AML-193 (cell line): Measurements from ENCODE around the gene HIVEP2.

Source experiments
- DNase-seq, 2 experiments: peaks; one replicate each; lab custom pipeline; 2025; lab: John Stamatoyannopoulos, UW

The HIVEP2 gene

DNA sequence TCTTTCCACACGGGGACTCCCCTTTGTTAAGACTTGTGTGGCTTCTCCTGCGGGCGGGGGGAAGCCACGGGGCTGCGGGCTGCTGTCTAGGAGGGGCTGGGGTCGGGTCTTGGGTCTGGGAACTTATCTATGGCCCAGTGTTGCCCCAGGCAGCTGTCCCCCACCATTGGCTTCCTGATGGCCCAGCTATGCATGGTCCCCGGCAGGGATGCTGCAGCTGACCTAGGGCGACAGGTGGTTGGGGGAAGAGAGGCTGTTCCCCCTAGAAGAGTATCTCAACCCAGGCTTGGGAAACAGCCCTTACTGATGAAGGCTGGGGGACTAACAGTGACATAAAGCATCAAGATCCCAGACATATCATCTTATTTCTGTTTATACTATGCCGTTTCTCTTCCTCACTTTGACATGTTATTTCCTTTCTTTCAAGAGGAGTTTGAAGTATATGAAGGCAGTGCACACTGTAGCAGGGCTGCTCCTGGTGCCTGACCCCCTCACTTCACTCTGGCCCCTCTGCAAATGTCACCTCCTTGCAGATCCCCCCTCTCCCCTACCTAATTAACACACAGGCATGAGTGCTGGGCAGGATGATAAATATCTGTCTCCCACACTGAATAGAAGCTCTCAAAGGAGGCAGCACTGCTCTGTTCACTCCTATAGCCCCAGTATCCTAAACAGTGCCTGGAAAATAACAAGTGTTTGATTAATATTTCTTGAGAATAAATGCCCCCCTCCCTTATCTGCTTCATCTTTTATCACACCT, 87.0 kb downstream of the HIVEP2 start:
- no peak for DNase-seq

DNA sequence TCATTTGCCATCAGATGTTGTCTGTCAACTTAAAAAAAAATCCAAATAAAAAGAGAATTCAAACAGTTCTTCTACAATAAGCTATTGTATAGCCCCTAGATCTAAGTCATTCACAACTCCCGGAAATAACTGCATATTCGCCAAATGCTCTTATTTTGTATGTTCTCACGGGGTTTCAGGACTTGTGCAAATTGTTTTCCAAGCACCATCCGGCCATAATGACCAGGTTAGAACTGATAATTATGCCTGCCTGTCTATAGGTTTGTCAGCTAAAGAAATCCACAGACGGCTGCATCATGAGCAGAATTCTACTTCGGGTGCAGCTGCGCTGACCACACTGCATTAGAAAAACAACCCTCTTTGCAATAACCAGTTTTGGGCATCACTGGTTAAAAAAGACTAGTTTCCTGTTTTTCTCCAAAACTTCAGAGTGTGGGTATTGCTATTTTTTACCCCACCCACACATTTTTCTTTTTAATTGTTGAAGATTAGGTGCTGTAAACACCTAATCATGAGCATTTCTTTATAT, 87.7 kb downstream of the HIVEP2 start:
- DNase-seq: no peak

DNA sequence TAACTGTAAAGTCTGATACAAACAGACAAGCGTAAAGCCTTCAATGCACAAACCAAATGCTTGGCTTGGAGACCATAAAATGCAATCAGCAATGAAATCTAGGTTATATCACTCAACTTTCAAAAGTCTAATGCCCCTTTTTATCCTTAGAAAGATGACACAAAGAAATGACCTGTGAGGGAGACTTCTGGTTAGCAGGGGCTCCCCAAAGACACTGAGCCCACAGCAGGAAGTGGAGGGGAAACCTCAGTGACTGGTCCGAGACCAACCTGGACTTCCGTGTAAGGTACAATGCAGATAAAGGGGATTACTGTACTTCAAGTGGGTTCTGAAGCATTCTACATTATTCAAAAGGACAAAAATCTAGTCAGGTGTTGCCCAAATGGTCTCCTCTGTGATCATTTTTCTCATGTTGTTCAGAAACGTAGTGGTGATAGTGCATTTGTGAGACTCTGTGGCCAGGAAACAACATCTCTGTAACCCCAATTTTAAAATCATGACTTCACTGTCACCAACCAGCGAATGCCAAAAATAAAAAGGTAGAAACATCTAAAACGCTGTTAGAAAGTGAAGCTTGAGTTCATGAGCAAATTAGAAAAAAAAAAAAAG, 88.2 kb downstream of the HIVEP2 start:
- DNase-seq: no peak

DNA sequence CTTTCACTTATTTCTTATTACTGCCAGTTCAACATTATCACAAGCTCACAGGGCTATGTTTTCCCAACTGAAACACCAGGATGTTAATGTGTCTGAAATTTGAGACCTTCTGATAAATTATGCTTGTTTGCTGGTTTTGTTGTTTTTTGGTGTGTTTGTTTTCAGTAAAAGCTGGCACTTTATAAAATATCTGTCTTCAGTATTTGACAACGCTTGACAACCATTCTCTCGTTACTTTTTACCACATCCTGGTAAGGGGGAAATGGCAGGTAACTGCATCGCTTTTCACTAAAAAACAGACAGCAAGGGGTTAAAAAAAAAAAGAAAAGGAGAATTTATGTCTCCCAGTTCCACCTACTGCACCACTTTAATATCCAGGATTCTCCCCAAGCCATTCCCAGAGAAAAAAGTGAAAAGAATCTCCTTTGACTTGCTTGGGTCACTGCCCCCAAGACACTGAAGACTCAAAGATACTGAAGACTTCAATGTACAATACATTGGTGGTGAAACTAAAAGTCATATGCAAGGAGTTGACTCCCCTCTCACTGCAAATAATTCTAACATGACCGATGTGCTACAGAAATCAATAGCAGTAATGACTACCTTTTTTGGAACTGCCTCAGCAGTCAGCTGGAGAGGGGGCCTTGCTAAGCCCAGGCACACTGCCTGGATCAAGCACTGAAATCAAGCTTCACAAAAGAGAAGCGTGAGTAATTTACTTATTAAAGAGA, 88.9 kb downstream of the HIVEP2 start:
- no peak for DNase-seq

DNA sequence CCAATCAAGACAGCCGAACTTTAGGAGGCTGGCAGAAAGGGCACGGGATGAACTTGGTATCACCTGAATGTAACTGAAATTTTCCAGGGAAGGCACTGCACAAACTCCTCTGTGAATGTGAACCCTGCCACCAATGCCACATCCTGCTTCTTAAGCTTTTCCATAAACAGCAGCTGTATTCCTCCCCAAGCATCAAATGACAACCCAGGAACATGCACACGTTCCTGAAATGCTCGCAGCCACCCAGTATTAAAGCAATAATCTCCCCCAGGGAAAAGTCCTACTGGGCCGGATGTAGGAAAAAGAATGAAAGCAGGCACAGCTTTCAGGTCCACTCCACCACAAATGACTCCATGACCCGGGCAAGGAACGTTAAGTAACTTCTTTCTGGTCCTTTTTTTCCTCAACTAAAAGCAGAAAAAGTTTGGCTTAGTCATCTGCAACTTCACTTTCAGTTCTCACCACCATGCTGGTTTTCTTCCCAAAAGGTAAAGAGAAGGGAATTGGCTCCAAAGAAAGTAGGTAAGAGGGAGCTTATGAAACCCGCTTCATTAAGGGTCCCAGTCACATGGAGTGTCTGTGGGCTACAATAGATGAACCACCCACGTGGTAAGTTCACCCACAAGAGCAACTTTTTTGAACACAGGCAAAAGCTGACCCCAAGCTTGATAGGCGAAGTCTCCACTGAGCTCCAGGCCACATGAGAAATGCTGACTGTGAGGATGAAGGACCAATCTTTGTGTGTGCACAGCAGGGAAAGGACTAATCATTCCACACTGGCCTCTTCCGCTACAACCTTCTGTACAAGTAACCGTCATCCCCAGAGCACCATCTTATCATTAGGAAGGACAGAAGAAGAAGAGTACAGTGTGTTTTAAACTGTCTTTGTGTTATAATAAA, 90.1 kb downstream of the HIVEP2 start:
- DNase-seq: no peak

DNA sequence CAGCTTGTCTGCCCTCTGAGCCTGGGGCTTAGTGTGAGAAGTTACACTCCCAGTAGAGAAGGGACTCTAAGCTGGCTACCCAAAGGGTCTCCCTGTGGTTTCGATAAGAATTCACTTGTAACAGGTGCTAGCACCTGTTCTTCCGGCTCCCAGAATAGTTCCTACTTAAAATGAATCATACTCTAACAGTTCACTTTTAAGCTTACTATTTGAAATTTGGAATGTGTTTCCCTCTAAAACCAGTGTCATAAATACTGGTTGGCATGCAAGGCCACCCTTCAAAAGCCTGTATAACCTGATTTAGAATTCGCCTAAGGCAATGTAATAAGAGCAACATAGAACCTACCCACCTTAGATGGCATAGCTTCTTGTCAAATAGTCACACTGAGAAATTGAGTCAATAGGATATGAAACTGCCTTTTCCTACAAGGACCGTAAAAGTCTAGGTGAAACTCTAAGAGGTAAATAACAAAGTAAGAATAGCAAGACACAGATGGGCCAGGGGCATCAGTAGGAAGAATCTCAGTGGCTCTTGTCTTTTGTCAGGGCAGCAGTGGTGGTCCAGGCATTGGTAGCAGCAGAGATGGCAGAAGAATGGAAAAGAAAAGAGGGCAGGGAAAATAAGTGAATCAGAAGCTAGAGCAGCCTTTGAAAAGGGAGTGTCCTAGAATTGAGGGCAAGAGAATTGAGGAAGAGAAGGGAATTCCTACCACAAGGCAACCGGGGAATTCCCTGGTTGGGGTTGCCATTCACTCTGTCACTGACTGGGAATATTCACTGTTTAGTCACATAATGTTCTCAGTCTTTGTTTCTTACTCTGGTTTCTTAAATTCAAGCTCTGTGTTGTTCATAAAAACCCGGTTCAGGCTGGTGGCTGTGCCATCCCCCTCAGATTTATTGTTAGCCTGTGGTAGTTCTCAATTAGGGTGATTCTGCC, 91.5 kb downstream of the HIVEP2 start:
- no peak for DNase-seq

DNA sequence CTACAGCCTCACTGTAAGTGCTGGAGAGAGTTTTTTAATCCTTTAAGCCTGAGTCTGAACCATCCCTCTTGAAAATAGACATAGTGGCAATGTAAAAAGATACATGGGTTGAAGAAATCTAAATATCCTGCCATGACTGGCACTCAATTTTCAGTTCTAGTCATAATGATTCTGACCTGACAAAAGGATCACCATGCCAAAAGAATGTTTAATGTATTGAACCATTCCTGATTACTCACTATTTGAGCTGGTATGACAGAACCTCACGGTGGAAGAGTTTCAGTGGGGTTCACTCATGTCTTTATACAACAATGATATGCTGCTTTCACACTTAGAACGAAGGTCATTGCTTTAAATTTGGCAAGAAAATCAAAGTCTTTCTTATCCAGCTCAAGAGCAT, 93.4 kb downstream of the HIVEP2 start:
- DNase-seq: no peak

DNA sequence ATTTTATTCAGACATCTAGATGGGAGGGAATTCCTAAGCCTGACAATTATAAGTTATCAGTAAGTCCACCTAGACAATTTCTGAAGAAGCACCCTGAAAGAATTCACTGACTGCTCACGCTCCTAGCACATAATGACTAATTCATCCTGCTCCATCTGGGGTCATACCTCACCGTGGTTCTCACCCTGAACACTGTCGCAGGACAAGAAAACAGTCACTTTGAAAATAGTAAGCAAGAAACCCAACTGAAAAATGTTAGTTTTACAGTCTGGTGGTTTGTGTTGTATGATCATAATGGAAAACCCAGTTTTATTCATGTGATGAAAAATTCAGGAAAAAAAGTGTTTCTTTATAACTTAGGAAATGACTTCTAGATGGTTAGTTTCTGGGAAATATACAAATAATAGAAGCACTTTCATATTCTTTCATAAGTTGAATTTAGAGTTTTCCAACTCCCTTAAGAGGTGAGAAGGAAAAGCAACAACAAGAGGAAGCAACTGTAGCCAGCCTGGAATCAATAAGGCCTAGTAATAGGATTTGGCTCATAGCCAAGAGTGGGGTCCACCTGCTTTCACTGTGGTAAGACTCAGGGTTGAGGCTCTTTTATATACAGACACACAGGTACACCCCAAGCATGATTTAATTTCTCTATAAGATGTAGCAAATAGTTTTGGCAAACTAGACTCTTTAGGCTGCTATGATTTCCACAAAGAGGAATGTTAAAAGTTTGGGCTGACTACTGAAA, 94.1 kb downstream of the HIVEP2 start:
- no peak for DNase-seq

DNA sequence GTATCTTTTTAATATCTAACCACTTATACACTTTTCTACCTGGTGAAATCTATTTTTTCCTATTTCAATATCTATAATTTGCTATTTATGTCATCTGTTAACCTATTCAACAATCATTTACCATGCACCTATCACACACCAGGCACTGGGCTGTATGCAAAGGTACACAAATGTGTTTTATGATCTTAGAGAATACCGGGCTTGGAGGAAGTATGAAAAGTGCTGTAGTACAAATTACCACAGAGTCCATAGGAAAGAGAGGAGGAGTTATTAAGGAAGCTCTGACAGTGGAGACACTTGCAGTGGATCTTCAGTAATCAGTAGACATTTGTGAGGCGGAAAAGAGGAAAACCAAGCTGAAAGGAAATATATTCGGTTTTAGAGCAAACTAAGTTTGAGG, 96.0 kb downstream of the HIVEP2 start:
- no peak for DNase-seq

DNA sequence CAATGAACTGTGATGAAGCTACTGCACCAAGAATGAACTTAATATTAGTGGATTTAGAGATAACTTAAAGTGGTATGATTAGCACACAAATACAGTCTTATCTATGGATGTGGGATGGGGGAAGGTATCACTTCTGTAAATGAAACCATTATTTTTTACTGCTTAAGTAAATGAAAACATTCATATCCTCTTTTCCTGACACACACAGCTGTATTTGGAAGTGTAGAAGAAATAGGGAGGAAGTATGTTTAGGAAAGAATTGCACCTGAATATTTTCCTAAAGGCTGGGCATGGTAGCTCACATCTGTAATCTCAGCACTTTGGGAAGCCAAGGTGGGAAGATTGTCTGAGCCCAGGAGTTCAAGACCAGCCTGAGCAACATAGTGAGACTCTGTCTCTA, 96.8 kb downstream of the HIVEP2 start:
- DNase-seq: no peak

DNA sequence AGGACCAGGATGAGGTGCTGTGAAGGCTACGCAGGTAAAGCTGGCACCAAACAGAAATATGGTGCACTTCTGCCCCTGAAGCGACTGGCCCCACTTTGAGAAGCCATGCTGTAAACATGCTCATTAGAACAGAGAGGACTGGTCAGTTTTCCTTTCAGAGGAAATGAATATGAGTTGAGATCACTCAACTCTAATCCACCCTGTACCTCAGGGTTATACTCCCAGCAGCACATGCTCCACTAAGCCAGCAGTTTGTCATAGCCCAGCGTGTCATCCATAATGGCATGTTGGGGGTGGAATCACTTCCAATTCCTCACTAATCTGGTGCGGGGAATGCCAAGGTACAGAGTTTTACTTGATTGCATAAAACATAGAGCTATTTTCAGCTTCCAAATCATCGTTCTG, 98.1 kb downstream of the HIVEP2 start:
- DNase-seq: no peak

DNA sequence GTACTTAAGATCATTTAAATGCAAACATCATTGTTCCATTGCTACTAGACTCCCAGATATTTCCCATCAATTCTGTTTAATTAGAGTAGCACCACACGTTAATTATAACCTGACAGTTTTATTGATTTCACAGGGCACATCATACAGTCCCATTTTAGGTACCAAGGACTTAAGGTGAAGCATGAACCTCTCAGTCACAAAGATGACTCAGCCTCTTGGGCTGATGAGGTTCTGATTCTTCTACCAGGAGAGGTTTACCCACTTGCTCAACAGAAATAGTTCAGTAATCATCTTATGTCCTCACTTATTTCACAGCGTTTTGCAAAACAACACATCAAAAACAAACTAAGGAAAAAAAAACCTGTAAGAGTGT, 98.5 kb downstream of the HIVEP2 start:
- no peak for DNase-seq

DNA sequence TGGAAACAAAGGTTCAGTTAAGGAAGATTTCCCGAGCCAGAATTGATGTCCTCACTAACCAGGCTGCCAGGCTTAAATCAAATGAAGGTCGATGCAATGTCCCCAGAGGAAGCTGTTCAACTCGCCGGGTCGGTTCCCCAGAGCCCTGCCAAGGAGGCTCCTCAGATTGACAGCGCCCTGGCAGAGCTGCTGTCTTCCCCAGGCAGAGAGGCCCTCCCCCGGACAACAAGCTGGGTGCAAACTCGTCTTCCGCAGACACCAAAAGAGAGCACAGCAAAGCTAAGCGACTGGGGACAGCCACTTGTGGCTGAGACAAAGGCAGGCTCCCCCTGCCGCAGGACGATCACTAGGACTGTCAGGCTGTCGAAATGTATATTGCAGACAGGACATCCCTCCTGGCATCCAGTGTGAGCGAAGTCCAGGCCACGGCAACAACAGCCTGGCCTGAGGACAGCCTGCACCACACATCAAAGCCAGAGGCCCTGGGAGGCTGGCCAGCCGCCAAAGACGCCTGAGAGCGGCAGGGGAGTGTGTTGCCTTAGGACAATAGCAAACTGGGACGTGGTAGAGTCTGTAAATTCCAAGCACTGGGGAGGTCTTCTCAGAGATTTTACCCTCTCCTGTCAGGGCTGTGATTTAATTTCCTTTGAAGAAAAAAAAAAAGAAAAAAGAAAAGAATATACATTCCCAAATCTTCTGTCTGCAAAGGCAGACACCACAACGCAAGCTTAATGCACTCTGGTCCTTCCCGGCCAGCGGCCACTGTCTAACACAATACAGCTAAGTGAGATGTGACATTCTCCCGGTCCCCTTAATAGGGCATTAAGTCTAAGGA, 99.1 kb downstream of the HIVEP2 start:
- DNase-seq: no peak

DNA sequence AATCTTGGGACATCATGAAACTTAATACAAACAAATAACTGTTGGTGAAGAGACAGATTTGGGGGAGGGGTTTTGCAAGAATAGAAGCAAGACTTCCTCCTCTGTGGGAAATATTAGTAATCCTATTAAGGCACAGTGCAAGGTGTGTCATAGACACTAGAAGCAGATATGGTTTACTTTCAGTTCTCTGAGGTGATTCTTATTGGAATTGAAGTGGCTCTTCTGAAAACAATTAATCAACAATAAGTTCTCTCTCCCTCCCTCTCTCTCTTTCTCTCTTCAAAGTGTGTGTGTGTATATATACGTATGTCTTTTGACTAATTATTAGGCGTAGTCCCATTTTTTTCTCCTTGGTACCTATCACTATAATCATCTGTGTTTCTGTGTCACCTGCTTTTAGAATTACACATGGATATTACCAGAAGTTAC, 99.8 kb downstream of the HIVEP2 start:
- no peak for DNase-seq

DNA sequence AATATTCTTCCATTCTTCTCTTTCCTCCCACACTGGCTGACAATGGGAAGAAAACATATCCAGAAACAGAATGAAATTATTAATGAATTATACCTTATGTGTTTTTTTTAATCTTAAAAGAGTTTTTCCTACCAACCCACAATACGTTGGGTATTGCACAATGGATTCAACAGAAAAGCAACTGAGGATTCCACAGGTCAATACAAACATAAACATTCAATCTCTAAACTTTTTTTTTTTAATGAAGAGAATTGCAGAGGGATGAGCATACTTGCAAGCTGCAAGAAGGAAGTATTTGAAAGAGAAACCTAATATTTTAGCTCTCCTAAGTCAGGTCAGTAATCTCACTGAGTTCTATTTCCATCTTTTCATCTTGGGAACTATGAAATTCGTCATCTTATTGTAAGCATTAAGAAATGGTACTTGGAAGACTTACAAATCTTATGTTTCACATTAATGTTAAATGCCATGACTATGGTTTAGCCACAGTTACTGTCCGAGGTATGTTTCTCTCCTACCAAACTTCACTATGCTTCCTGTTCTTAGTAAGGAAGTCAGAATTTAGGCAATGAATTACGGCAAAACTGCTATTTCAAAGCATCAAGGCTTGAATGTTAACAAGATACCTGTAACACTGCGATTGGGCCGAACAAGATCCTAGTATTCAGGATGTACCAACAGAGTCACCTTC, 100.8 kb downstream of the HIVEP2 start:
- DNase-seq: no peak

DNA sequence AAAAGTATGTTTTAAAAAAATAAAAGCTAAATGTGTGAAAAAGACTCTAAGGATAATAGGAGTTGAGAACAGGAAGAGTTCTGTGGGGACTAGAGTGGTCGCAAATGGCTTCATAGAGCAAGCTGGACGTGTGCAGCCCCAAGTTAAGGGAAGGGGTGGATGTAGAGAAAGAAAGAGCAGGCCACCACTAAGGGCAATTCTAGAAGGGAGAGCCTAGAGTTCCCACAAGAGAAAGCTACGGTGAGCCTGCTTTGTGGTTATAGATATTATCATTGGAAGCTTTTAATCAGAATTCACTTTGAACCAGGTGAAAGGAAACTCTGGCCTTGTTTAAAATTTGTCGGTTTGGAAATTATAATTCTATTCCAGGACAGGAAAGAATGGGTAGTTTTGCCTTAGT, 101.6 kb downstream of the HIVEP2 start:
- DNase-seq: no peak

DNA sequence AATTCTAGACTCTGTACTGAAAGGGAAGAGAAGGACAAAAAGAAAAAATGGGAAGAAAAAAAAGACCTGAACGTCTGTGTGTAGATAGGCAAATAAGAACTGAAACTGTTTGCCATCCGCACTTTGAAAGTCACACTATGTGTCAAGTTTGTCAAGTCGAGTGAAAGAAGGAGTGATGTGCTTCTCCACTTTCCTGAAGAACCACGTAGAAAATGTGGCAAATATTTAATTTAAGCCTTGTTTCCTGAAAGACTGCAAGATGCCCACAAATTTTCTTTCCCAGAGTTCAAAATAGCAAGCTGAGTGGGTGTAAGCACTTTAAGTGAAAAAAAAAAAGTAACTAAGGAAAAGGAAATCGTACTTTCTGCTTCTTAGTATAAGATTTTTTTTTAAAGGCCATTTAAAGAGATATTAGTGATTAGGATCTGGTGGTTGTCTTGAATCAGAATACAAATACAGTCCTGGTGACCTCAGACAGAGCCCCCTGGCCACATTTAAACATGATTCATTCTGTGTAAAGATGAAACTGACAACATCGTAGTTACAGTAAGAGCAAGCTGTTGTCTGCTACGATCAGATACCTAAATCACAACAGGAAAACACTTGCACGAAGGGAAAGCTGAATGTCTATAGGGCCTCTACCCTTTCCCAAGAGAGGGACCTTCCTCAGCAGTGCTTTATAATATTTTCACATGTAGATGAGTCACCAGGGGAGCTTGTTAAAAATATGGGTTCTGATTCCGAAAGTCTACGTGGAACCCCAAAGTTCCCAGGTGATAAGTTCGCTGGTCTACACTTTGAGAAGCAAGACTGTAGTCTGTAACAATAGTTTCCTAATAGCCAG, 102.3 kb downstream of the HIVEP2 start:
- DNase-seq: no peak

DNA sequence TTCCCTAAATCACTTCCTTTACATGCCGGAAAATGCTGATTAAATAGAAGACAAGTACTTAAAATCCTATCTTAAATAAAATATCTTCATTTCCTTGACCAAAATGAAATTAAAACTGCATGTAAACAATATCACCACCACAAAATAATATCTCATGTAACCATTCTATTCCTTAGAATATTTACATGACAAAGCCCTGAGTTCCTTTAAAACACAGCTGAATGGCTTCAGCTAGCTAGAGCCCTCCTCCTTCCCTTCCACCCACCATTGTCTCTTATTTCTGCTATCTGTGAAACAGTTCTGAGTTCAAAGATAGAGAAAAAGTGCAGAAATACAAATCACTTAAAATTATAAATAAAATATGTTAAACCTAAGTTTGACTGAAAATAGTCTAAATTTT, 103.1 kb downstream of the HIVEP2 start:
- DNase-seq: no peak
